ENCODE results near the gene NDUFS6.

Gene NDUFS6

GRCh38 chr5:1791176-1791575 lies 10.0 kb upstream of the NDUFS6 start:
- Histone ChIP-seq H3K4me1 (ENCODE audit: control insufficient read depth in 1 of 2, insufficient read depth in 1 of 2, low read depth in 1 of 2, low read length in 1 of 2) (no peaks in the 10 kb centered on the region), H3K27ac (no peak overlapping the region), H3K4me3 (ENCODE audit: low read depth in 1 of 2, low read length in 1 of 2) (no peak overlapping the region), H3K36me3 (peaks cover 3% of the 10 kb centered on the region), H3K27me3 (peaks cover 32% of the 10 kb centered on the region), H3K9me3 (no peaks in the 10 kb centered on the region)
- no peak for TF ChIP-seq CTCF (IDR thresholded peaks at IDR 0.05)

- TF ChIP-seq CTCF (IDR thresholded peaks at IDR 0.05), result no peak
- Histone ChIP-seq H3K27me3 (peaks cover 32% of the 10 kb centered on the region), H3K27ac (no peak overlapping the region), H3K36me3 (peaks cover 20% of the 10 kb centered on the region), H3K4me1 (ENCODE audit: control insufficient read depth in 1 of 2, insufficient read depth in 1 of 2, low read depth in 1 of 2, low read length in 1 of 2) (no peaks in the 10 kb centered on the region), H3K9me3 (no peaks in the 10 kb centered on the region), H3K4me3 (ENCODE audit: low read depth in 1 of 2, low read length in 1 of 2) (no peak overlapping the region)
Observed at GRCh38 chr5:1792842-1793266, 8.4 kb upstream of the NDUFS6 start.

GRCh38 chr5:1793301-1793740 lies 7.9 kb upstream of the NDUFS6 start:
- Histone ChIP-seq H3K36me3 (peaks cover 25% of the 10 kb centered on the region), H3K4me1 (ENCODE audit: control insufficient read depth in 1 of 2, insufficient read depth in 1 of 2, low read depth in 1 of 2, low read length in 1 of 2) (no peaks in the 10 kb centered on the region), H3K4me3 (ENCODE audit: low read depth in 1 of 2, low read length in 1 of 2) (no peak overlapping the region), H3K27ac (no peak overlapping the region), H3K27me3 (peaks cover 29% of the 10 kb centered on the region), H3K9me3 (no peaks in the 10 kb centered on the region)
- no peak for TF ChIP-seq CTCF (IDR thresholded peaks at IDR 0.05)

GRCh38 chr5:1793966-1794900 lies 7.0 kb upstream of the NDUFS6 start:
- H3K4me1 ChIP-seq (ENCODE audit: control insufficient read depth in 1 of 2, insufficient read depth in 1 of 2, low read depth in 1 of 2, low read length in 1 of 2), result peaks cover 4 to 5% of the 10 kb centered on the region in 2 experiments
- H3K9me3 ChIP-seq, result no peaks in the 10 kb centered on the region
- H3K36me3 ChIP-seq, result peaks cover 28% of the 10 kb centered on the region
- TF ChIP-seq CTCF (IDR thresholded peaks at IDR 0.05), result no peak
- no peak overlapping the region for H3K4me3 ChIP-seq (ENCODE audit: low read depth in 1 of 2, low read length in 1 of 2)
- no peak overlapping the region for H3K27ac ChIP-seq
- peaks cover 20% of the 10 kb centered on the region for H3K27me3 ChIP-seq

GRCh38 chr5:1794901-1795290 lies 6.3 kb upstream of the NDUFS6 start:
- H3K4me3 ChIP-seq (ENCODE audit: low read depth in 1 of 2, low read length in 1 of 2), result no peak overlapping the region
- H3K4me1 ChIP-seq (ENCODE audit: control insufficient read depth in 1 of 2, insufficient read depth in 1 of 2, low read depth in 1 of 2, low read length in 1 of 2), result peaks cover 6 to 8% of the 10 kb centered on the region in 2 experiments
- no peak for TF ChIP-seq CTCF (IDR thresholded peaks at IDR 0.05)
- no peak overlapping the region for H3K27ac ChIP-seq
- H3K9me3 ChIP-seq, result no peaks in the 10 kb centered on the region
- peaks cover 28% of the 10 kb centered on the region for H3K36me3 ChIP-seq
- peaks cover 13% of the 10 kb centered on the region for H3K27me3 ChIP-seq

All from neutrophil (primary cell).